Measurements from ENCODE around the gene CFAP299.

The CFAP299 gene

DNA sequence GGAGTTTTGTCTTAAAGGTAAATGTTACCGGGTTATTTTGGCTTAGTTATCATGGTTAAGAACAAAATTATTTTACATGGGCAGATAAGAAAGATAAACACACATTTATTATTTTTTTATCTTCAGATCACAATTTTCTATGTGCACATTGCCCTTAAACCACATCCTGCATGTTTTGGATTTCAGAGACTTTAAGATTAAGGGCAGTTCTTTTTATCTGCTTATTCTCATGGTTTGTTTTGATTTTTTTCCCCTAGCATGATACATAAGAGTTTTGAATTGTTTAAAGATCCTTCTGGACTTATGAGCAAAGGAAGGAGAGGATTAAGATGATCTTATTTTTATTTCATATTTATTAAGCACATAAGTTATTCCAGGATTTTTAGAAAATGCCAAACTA lies 504.9 kb downstream of the CFAP299 start:
- DNase-seq (ENCODE audit: low read depth), result no peak

DNA sequence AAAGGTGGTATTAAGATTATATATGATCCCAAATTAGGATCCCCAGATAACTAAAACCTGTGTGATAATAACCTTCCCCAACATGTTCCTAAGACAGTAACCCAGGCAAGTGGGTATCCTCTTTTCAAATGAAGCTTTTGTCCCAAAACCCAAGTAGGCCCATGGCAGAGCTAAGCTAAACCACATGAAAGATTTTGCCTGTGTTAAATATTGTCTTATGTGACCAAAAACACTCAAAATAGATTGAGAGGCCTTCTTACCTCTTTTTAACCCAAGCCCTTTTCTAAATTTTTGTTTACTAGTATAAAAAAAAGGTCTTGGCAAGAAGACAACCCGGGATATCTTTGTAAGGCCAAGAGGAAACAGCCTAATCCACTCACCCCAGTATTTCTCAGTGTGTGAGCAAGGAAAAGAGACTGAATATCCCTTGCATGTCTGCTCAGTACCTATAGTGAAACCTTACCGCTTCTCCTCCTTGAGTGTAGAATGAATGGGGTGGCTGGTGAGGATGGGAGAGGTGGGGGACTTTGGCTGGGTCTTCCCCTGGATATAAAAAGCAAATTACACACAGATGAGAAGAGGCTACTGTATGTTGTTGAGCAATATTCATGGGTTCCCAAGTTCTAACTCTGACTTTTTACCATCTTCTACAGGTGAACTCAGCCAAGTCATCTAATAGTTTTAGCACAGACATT lies 506.2 kb downstream of the CFAP299 start:
- no peak for DNase-seq (ENCODE audit: low read depth)

DNA sequence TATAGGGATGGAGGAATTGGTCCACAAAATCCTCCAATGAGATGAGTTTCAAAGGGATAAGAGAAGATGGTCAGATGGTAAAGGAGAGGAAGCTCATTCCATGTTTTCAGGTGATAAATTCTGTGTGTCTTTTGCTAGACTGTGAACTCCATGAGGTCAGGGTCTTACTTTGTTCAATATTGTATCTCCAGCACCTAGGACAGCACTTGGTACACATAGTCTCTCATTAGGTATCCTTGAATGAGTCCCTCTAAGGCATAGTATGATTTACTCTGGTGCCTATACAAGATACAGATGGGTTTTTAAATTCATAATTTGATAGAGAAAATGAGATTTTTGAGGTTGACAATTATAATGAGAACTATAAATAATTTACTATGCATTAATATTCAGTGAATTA lies 510.7 kb downstream of the CFAP299 start:
- no peak for DNase-seq (ENCODE audit: low read depth)

GRCh38 chr4:80852061-80852460 lies 516.5 kb downstream of the CFAP299 start:
- no peak for DNase-seq (ENCODE audit: low read depth)

GRCh38 chr4:80873571-80873970 lies 538.0 kb downstream of the CFAP299 start:
- DNase-seq (ENCODE audit: low read depth), result no peak

DNA sequence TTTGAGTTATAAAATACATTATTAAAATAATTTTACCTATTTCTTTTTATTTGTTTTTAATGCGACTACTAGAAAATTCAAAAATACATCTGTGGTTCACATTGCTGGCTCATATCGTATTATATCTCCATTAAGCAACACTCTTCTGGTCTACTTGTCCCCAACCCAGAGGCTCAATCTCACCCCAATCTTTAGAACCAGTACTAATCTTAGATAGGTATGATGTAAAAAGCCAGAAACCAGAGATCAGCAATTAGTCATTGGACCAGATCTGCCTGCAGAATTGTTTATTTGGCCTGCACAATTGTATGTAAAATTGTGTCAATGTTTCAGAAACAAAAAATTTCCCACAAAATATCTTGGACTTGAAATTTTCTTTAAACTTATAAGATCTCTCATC lies 539.4 kb downstream of the CFAP299 start:
- no peak for DNase-seq (ENCODE audit: low read depth)

DNA sequence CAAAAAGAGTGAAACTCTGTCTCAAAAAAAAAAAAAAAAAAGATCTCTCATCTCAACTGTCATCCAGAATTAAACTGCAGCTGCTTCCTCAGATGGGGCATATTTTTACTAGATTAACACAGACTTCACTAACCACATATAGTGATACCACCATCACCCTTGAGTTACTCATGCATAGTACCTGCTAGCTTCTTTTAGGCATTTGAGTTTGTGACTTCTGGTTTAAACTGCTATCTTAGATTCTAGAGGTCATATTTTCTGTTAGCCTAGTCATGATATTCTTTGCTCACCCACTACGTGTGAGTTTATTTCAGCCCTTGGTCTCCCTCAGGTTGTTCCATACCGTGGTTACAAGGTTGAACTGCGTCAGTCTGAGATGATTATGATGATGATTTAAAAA lies 540.1 kb downstream of the CFAP299 start:
- no peak for DNase-seq (ENCODE audit: low read depth)

GRCh38 chr4:80876810-80877209 lies 541.3 kb downstream of the CFAP299 start:
- no peak for DNase-seq (ENCODE audit: low read depth)

DNA sequence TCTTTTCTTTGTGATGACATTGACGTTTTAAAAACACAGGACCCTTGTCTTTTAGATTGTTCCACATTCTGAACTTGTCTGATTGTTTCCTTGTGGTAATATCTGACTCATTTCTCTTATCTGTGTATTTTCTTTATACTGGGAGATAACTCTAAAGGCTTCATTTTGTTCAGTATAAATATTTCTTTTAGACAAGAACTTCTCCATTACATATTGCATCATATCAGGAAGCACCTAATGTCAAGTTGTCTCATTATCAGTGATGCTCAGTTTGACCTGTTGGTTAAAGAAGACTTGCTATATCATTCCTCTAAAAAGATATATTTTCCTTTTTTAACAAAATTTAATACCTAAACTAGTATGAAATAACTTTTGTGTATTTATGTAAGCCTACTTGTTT lies 542.7 kb downstream of the CFAP299 start:
- no peak for DNase-seq (ENCODE audit: low read depth)

- DNase-seq (ENCODE audit: low read depth), result no peak
Observed at GRCh38 chr4:80897537-80898303, 562.2 kb downstream of the CFAP299 start.

- no peak for DNase-seq (ENCODE audit: low read depth)
Observed at GRCh38 chr4:80900908-80901307, 565.4 kb downstream of the CFAP299 start.

DNA sequence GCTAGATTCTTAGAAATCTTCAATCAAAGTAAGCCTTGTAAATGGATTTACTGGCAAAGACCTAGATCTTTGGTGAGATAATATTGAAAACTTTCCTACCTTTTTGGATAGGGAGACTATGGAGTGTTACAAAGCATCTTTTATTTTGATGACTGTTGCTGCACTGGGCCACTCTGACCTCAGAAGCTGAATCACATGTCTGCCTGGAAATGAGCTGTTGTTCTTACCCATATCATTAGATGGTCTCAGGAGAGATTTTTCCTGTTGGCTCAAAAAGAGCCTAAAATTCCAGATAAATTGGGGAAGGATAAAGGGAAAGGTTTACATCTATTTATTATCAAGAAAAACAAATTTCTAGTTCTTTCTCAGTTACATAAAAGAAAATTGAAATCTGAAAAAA lies 567.5 kb downstream of the CFAP299 start:
- DNase-seq (ENCODE audit: low read depth), result no peak

GRCh38 chr4:80909938-80910337 lies 574.4 kb downstream of the CFAP299 start:
- DNase-seq (ENCODE audit: low read depth), result no peak

DNA sequence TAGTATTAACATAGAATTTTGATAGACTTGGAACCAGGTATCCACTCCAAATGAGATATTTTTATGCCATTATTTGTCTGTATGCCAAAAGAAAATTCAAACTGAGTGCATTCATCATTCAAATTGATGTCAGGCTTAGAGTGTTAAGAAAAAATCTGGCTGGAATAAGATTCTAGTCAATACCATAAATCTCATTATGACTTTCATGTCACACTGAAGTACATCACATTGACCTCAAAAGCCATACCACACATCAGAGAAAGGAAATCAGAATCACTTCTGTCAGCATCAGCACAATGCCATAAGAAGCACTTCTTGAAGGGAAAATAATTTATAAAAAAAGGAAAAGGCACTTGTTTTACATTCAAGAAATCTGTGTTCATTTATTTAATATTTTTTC lies 575.9 kb downstream of the CFAP299 start:
- no peak for DNase-seq (ENCODE audit: low read depth)

- DNase-seq (ENCODE audit: low read depth), result no peak
Observed at GRCh38 chr4:80912350-80912749, 576.8 kb downstream of the CFAP299 start.

GRCh38 chr4:80913381-80913780 lies 577.9 kb downstream of the CFAP299 start:
- DNase-seq (ENCODE audit: low read depth), result no peak

DNA sequence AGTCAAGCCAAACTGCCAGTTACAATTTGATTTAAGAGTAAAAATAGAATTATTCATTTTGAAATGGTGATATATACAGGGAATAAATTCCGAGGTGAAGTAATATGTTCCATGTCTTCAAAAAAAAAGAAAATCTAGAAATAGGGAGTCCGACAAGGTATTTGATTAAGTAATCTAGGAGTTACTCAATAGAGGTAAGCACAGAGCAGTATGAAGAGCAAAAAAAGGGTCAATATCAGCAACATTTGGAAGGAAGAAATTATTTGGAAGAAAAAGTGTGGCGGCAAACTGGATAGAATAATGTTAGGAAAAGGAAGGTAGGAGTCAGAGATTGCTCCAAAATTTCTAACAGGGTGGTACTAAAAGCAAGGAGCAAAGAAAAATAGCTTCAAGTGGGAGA lies 581.2 kb downstream of the CFAP299 start:
- DNase-seq (ENCODE audit: low read depth), result no peak

GRCh38 chr4:80918004-80918403 lies 582.5 kb downstream of the CFAP299 start:
- DNase-seq (ENCODE audit: low read depth), result no peak

DNA sequence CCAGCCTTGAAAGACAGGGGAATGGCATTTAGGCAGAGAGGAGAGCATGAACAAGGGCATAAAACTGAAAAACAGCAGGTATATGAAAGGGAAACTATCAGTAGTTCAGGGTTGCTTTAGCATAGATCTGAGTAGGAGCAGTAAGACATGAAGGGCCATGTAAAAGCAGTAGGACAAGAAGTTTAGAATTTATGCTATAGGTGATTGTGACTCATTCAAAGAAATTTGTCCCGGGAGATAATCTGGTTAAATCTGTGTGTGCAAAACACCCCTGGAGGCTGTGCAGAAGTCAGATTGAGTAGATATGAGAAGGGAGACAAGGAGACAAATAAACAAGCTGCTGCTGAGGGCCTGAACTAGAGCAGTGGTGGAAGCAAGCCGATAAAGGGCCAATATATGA lies 585.9 kb downstream of the CFAP299 start:
- no peak for DNase-seq (ENCODE audit: low read depth)

DNA sequence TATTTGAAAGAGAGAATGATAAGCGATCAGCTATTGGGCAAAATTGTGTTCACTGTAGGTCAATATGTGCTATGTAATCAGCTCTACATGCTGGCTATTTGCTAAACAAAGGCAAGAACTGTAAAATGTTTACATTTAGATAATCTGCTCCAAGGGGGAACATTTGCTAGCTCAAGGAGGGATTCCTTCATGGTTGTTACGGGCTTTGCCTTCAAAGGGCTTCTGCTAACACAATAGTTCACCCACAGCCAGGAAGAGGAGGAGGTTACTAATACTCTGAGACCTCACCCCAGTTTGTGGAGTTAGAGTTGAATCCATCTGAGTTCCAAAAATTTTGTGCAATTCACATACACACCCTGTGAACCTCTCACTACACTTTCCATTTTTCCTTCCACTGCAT lies 587.4 kb downstream of the CFAP299 start:
- DNase-seq (ENCODE audit: low read depth), result no peak

DNA sequence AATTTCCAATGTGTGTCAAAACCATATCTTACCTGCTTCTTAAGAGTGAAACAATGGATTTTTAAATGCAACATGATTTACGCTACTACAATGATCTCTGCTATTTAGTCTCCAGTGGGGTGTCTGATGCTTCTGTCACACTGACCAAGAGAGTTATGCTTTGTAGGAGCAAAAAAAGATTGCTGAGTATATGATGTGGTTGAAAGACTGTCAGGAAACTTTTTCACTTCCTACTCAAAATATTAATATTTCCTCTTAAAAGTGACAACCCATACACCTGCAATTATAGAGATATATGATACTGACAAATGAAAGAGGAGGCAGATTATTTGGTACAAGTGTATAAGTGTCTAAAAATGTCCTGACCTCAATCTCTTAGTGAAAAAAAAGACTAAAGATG lies 589.8 kb downstream of the CFAP299 start:
- no peak for DNase-seq (ENCODE audit: low read depth)

DNA sequence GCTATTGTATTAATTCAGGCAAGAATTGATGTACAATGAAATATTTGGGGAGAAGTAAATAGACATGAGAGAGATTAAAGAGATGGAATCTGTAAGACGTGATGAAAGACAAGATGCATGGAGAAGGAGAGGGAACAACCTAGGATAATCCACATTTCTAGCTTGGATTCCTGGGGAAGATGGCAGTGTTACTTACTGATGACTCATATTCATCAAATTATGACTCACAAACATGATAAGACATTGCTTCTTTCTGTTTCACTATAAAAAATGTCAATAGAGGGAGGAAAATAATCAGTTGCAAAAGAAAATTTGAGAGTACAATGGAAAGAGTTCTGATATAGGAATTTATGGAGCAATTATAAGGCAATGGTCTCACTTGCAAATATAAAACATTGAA lies 590.9 kb downstream of the CFAP299 start:
- DNase-seq (ENCODE audit: low read depth), result no peak

GRCh38 chr4:80926891-80927290 lies 591.4 kb downstream of the CFAP299 start:
- no peak for DNase-seq (ENCODE audit: low read depth)

- no peak for DNase-seq (ENCODE audit: low read depth)
Observed at GRCh38 chr4:80927420-80927819, 591.9 kb downstream of the CFAP299 start.
